ENCODE results near the gene KCTD4. TPM values are rescaled to one million over a fixed set of nuclear protein-coding genes. Genes with fewer than 3 reads are reported as not detected.

KCTD4 gene
- total RNA-seq, 1 experiment from 2014 or later: not detected

DNA sequence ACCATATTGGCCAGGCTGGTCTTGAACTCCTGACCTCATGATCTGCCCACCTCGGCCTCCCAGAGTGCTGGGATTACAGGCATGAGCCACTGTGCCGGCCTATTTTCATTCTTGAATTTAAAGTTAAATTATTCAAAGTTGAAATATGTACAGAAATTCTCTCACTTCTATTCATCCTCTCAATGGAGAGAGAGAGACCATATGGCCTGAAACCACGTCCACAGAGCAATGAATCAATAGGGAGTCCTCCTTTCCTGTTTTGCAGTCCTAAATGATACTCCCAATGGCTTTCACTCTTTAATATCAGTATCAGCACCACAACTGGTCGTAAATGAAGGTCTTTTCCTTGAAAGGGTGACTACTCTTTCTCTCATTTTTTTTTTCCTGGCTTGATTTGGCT lies 30.5 kb upstream of the KCTD4 start:
- Histone ChIP-seq H3K4me1 (replicated peaks; ENCODE audit: insufficient read depth) (peaks cover 7% of the 10 kb centered on the region; the same call in 1 of the 2 replicates), H3K4me2 (no peak overlapping the region), H3K9me3 (ENCODE audit: insufficient read depth, low read depth) (no peaks in the 10 kb centered on the region), H3K27me3 (ENCODE audit: insufficient read depth, low read depth) (no peaks in the 10 kb centered on the region), H3F3A (ENCODE audit: insufficient read depth, low read depth) (peaks cover 22% of the 10 kb centered on the region), H3K9me2 (ENCODE audit: insufficient read depth) (no peaks in the 10 kb centered on the region), H3K4me3 (no peak overlapping the region), H4K20me1 (ENCODE audit: insufficient read depth) (no peaks in the 10 kb centered on the region), H2AFZ (no peak overlapping the region), H3K27ac (no peak overlapping the region), H3K79me2 (ENCODE audit: low read depth) (peaks cover 16% of the 10 kb centered on the region; the same call in 1 of the 2 replicates), H3K36me3 (ENCODE audit: low read depth) (no peaks in the 10 kb centered on the region)
- CTCF ChIA-PET: interaction anchor here (0.6 kb wide), 1 partner anchor 13 kb away, joined by 3 read pairs; no protein-coding TSS in a partner anchor
- no TSS peak for BruUV-seq (replicated peaks)
- POLR2A ChIA-PET (ENCODE audit: unreplicated experiment): no interaction called here
- intact Hi-C loops (cut with micrococcal nuclease; ENCODE audit: unreplicated experiment): no loop called here
- no peak for TF ChIP-seq EZH2 (IDR thresholded peaks at IDR 0.05; ENCODE audit: low read depth)
- TF ChIP-seq, protein P1, sequence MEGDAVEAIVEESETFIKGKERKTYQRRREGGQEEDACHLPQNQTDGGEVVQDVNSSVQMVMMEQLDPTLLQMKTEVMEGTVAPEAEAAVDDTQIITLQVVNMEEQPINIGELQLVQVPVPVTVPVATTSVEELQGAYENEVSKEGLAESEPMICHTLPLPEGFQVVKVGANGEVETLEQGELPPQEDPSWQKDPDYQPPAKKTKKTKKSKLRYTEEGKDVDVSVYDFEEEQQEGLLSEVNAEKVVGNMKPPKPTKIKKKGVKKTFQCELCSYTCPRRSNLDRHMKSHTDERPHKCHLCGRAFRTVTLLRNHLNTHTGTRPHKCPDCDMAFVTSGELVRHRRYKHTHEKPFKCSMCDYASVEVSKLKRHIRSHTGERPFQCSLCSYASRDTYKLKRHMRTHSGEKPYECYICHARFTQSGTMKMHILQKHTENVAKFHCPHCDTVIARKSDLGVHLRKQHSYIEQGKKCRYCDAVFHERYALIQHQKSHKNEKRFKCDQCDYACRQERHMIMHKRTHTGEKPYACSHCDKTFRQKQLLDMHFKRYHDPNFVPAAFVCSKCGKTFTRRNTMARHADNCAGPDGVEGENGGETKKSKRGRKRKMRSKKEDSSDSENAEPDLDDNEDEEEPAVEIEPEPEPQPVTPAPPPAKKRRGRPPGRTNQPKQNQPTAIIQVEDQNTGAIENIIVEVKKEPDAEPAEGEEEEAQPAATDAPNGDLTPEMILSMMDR (conservative IDR thresholded peaks at IDR 0.05): no peak
- DNase-seq: no peak

DNA sequence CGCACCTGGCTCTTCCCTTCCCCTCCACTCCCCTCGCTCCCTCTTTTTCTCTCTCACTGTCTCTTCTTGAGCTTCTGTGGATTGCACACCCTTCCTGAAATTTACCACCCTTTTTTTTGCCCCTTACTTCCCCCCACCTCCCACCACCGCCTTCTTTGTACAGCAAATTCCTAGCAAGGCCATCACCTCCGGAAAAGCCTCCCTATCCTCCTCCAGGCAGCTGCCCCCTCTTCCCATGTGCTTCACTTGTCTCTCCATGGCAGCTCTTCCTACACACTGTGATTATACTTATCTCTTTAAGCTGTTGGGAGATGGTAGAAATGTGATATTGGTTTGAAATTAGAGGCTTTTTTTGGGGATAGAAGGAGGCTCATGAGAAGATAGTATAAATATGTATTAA lies 28.3 kb upstream of the KCTD4 start:
- TF ChIP-seq, protein P1 (conservative IDR thresholded peaks at IDR 0.05): no peak
- TF ChIP-seq EZH2 (IDR thresholded peaks at IDR 0.05; ENCODE audit: low read depth): no peak
- H4K20me1 ChIP-seq (ENCODE audit: insufficient read depth): no peaks in the 10 kb centered on the region
- H3K79me2 ChIP-seq (ENCODE audit: low read depth): peaks cover 26% of the 10 kb centered on the region; the same call in 1 of the 2 replicates
- H3K4me3 ChIP-seq: no peak overlapping the region
- no peak overlapping the region for H2AFZ ChIP-seq
- H3F3A ChIP-seq (ENCODE audit: insufficient read depth, low read depth): peaks cover 8% of the 10 kb centered on the region; the same call in 1 of the 2 replicates
- H3K9me2 ChIP-seq (ENCODE audit: insufficient read depth): no peaks in the 10 kb centered on the region
- intact Hi-C loops (cut with micrococcal nuclease; ENCODE audit: unreplicated experiment): no loop called here
- no peaks in the 10 kb centered on the region for H3K4me1 ChIP-seq (replicated peaks; ENCODE audit: insufficient read depth)
- no peak overlapping the region for H3K4me2 ChIP-seq
- POLR2A ChIA-PET (ENCODE audit: unreplicated experiment): no interaction called here
- no peak for DNase-seq
- no peaks in the 10 kb centered on the region for H3K36me3 ChIP-seq (ENCODE audit: low read depth)
- CTCF ChIA-PET: interaction anchor here (0.7 kb wide), 2 partner anchors 10 to 44 kb away, joined by 3 to 4 read pairs; no protein-coding TSS in a partner anchor
- no peaks in the 10 kb centered on the region for H3K9me3 ChIP-seq (ENCODE audit: insufficient read depth, low read depth)
- no peak overlapping the region for H3K27ac ChIP-seq
- BruUV-seq (replicated peaks): no TSS peak
- no peaks in the 10 kb centered on the region for H3K27me3 ChIP-seq (ENCODE audit: insufficient read depth, low read depth)

DNA sequence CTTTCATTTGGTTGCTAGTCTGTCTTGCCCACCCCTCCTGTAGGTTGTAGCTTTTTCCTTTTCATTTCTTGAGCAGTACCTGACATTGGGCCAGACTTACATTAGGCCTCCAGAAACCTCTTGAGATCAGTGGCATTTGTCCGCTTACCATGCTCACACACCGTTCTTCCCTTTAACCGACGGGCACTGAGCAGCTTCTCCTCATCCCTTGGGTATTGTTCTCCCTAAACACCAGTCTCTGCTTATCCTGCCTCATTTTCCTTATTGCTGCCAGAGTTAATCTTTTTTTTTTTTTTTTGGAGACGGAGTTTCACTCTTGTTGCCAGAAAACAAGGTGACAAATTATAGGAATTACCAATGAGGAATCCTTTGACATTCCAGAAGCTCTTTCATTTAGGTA lies 27.2 kb upstream of the KCTD4 start:
- TF ChIP-seq EZH2 (IDR thresholded peaks at IDR 0.05; ENCODE audit: low read depth): no peak
- TF ChIP-seq, protein P1 (conservative IDR thresholded peaks at IDR 0.05): no peak
- Histone ChIP-seq H3K4me3 (no peak overlapping the region), H3K27ac (no peak overlapping the region), H3K4me1 (replicated peaks; ENCODE audit: insufficient read depth) (no peaks in the 10 kb centered on the region), H3K27me3 (ENCODE audit: insufficient read depth, low read depth) (no peaks in the 10 kb centered on the region), H3K9me2 (ENCODE audit: insufficient read depth) (no peaks in the 10 kb centered on the region), H3K9me3 (ENCODE audit: insufficient read depth, low read depth) (no peaks in the 10 kb centered on the region), H4K20me1 (ENCODE audit: insufficient read depth) (no peaks in the 10 kb centered on the region), H3K36me3 (ENCODE audit: low read depth) (no peaks in the 10 kb centered on the region), H3K79me2 (ENCODE audit: low read depth) (peaks cover 25% of the 10 kb centered on the region; the same call in 1 of the 2 replicates), H3K4me2 (no peak overlapping the region), H2AFZ (no peak overlapping the region), H3F3A (ENCODE audit: insufficient read depth, low read depth) (0 out of 2 replicates have a peak, but pooled peaks cover 4% of the 10 kb centered on the region)
- ChIA-PET POLR2A (ENCODE audit: unreplicated experiment) (interaction anchor here (0.7 kb wide), 1 partner anchor 8 kb away, joined by 5 read pairs; no protein-coding TSS in a partner anchor), CTCF (no interaction called here)
- BruUV-seq (replicated peaks): no TSS peak
- no peak for DNase-seq
- intact Hi-C loops (cut with micrococcal nuclease; ENCODE audit: unreplicated experiment): no loop called here

Measured in PC-9 (cell line).